NCI-H345 treated with DMSO at 0.1 percent for 48 hours (cell line): ENCODE measurements around the gene SND1.

ENCODE experiments used
- DNase-seq: peaks from one replicate; lab custom pipeline; 2025; ENCODE audit not compliant: unreplicated experiment; lab: John Stamatoyannopoulos, UW

Gene SND1

GRCh38 chr7:127798023-127798422, 146.0 kb downstream of the SND1 start:
- no peak for DNase-seq

DNA sequence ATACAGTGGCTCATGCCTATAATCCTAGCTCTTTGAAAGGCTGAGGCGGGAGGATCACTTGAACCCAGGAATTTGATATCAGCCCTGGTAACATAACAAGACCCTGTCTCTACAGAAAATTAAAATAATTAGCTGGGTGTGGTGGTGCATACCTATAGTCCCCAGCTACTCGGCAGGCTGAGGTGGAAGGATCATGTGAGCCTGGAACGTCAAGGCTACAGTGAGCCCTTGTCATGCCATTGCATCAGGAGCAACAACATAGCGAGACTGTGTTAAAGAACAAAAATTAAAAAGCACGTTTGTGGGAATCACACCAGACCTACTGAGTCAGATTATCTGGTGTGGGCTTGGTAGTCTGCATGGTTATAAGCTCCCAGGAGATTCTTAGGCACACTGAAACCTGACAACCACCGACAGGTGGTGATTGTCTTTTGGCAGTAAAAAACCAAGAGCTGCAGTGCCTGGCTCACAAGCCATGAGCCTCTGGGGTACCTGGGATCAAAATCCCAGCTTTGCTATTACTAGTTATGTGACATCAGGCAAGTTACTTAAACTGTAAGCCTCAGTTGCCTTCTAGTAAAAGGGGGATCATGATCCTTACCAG, 146.9 kb downstream of the SND1 start:
- DNase-seq = no peak

DNA sequence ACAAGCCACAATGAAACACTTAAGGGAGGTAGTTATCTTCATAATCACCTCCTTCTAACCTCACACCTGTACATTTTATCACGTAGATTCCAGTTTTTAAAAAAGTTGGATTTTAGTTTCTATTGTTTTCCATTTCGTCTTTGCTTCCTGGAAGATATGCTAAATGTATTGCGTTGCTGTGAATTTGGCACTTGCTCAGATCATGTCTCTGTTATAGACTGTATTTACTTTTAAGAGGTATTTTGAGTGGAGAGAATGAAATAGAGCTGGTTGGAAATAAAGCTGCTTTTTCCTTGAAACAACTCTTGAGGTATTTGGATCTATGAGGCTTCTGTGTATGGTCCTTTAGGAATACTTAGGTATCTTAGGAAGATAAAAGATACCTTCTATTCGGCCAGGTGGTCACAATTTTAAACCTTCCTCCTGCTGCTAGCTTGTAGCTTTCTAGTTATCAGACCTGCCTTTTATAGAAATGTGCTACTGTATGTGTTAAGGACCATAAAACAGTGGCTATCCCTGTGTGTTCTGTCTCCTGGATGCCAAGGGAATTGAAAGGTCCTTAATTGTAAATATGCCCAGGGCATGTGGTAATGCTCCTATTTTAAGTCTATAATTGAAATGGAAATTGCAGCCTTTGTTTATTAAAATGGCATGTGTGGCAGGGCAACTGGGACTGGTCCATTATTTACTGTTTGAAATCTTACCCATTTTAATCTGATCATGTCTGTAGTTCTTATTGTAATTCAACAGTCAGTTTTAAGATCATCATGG, 147.7 kb downstream of the SND1 start:
- no peak for DNase-seq

DNA sequence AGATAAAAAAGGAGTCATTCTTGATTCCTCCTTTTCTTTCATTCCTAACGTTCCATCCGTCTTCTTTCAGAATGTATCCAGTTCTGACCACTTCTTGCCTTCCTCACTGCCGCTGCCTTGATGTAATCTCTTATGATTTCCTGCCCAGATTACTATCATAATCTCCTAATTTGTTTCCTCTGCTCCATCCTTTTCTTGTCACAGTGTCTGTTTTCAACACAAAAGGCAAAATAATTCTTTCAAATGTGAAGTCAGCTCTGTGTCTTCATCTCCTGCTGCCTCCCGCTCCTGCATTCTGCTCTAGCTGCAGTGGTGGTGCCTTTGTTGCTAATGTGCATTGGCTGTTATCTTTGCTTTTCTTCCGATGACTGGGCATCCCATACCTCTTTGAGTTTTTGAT, 150.9 kb downstream of the SND1 start:
- no peak for DNase-seq

DNA sequence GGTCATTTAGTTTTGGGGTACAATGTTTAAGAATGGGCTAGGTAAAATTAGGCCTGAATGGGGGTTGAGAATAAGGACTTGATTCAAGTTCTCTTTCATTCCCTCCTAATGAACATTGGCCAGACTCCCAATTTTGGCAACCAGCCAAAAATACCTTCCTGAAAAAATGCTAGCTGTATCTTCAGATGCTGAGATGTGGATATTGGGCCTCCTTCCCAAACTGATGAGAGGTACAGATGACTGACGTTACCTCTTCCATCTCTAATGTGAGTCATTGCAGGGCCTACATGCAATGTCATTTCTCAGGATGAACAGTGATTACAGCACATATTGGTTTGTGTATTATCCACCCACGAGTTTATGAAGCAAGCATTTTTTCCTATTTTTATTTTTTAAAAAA, 151.6 kb downstream of the SND1 start:
- no peak for DNase-seq

- DNase-seq = no peak
Measured at GRCh38 chr7:127807340-127807739, 155.3 kb downstream of the SND1 start.

- DNase-seq = no peak
Measured at GRCh38 chr7:127807829-127808228, 155.8 kb downstream of the SND1 start.

DNA sequence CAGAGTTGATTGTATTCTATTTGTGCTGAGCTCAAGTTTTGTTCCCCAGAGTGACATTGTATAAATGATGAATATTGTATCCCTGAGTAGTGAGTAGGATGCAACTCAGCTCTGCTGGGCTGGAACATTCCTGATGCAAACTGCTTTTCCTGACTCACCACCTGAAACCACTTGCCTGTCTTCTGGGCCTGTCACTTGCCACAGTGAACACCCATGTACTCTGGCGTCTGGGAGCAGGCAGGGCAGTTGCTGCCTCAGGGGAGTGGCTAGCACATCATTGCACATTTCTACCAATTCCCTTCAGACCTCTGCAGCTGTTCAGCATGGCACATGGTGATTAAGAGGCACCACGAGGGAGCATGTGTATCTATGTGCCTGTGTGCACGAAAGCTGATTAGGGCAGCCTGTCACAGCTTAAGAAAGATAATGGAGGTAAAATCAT, 157.3 kb downstream of the SND1 start:
- DNase-seq = no peak

- DNase-seq = no peak
Measured at GRCh38 chr7:127810113-127810512, 158.1 kb downstream of the SND1 start.

DNA sequence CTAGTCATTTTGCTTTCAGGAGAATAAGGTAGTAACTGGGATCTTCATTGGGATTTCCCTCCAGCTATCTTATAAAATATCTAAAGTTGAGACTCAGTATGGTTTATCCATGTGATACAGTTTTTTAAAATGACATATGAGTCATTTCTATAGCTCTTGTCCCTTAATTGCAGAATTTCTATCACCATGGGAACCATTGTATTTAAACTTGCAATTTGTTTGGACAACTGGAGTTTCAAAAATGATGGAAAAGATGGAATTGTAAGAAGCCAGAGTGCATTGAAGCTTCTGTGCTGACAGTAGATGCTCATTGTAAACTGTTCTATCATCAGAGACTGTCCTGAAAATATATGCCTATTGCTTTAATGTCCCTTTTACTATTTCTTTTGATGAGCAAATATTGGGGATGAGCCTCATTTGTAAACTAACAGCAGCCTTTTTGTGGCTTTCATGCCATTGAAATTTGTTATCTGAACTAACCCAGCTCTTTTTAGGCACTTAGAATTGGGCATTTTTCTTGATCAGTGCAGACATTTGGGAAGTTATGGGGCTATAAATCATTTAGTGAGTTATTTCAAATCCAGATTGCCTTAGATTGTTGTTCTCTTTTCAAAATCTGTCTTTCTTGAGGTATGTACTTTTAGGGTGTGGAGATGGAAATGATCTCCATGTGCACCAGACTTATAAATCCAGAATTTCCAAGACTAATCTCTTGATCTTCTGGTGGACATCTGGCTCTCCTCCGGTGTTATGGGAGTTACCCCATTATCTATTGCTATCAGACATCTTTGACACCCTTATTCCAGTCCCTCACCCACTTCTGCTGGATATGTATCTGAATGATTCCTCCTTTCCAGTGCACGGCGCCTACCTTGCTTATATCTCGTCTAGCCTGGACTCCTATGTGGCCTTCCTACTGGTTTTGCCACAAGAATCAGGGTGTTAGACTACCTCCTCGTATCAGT, 159.0 kb downstream of the SND1 start:
- no peak for DNase-seq

DNA sequence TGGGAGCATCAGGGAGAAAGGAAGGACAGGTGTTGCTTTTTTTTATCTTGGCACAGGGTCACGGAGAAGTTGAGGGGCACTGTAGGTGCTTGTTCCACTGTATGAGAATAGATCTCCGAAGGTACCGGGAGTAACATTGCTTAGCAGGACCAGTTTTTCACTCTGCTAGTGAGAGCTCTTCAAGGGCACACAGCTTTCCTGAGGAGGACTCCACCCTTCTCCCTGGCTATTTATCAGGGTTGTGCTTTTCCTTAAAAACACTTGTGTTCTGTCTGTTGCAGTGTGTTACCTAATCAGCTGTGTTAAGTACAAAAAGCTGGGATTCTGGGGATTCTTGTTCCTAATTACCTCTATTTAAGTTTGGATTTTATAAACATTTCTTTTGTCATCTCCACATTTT, 160.5 kb downstream of the SND1 start:
- no peak for DNase-seq

DNA sequence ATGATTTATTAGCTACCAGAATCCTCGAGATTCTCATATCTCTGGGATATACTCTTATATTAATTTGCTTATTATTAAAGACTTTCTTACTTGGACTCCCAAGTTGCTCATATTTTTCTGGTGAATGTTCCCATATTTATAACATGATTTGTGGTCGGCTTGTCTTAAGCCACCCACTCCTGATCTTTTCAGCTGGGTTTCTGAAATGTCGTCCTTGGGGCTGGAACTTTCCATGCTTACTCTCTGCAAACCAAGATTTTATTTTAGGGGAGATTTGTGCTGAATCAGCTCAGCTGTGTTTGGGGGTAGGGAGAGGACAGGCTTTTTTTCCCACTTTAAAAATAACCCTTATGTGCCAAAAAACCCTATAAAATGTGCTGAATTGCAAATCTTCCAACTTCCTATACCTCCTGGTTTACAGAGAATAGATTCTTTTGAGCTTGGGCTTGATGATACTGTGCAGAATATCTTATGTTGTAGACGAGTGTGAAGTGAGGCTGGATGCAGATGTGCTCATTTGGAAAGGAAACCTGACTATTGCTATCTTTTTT, 162.1 kb downstream of the SND1 start:
- DNase-seq = no peak

- no peak for DNase-seq
Measured at GRCh38 chr7:127815631-127816145, 163.7 kb downstream of the SND1 start.

DNA sequence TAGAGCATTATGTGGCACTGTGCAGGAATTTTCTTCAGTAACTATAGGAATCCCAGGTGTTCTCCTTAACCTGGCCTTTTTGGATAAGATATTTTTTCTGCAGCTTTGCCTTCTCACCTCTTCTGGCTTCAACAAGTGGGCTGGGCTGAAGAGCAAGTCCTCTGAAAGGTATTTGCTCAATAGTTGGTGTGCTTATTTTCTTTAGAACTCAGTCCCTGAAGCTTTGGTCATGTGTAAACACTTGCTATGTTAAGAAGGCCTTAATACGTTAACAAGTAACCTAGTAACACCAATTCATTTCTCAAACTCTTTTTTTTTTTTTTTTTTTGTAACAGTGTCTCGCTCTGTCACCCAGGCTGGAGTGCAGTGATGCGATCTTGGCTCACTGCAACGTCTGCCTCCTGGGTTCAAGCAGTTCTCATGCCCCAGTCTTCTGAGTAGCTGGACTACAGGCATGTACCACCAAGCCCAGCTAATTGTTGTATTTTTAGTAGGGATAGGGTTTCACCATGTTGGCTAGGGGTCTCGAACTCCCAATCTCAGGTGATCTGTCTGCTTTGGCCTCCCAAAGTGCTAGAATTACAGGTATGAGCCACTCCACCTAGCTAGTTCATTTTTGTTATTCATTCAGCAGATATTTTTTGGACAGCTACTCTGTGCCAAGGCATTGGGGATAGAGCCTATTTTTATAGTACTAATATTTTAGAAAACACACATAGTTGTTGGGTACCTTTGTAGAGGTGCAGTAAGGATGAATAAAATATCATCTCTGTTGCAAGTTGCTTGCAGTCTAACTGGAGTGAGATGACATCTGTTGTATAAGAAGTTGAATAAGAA, 164.6 kb downstream of the SND1 start:
- no peak for DNase-seq

GRCh38 chr7:127817466-127817865, 165.5 kb downstream of the SND1 start:
- no peak for DNase-seq

- no peak for DNase-seq
Measured at GRCh38 chr7:127818306-127818705, 166.3 kb downstream of the SND1 start.

DNA sequence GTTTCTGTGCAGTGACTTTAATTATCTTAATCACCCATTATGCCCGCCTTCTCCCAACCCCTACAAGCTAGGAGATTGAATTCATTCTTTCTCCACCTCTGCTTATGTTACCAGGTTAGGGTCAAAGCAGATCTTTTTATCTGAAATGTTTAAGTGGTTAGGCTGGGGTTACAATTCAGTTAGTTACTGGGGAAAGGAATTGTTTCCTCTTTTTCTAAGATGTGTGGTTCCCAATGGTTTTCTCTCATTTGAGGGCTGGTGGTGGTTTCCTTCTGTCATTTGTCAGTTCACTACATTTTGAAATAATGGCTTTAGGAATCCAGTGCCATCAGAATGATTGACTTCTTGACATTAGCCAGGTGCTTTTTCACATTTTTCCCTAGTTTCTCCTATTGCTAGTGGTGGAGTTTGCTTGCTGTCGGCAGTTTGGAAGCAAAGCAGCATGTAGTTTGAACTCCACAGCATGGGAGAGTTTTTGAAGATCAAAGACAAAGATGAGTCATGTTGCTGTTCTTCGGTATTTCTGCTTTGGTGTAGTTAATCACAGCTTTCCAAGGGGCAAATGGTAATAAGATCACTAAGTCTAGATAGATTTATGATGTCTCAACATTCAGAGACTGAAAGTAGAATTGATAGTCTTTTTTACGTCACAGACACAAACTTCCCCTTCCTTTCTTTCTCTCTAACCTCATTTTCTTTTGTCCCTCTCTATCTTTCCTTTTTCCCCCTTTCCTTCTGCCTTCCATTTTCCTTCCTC, 168.2 kb downstream of the SND1 start:
- DNase-seq = no peak

GRCh38 chr7:127820732-127821085, 168.7 kb downstream of the SND1 start:
- no peak for DNase-seq

DNA sequence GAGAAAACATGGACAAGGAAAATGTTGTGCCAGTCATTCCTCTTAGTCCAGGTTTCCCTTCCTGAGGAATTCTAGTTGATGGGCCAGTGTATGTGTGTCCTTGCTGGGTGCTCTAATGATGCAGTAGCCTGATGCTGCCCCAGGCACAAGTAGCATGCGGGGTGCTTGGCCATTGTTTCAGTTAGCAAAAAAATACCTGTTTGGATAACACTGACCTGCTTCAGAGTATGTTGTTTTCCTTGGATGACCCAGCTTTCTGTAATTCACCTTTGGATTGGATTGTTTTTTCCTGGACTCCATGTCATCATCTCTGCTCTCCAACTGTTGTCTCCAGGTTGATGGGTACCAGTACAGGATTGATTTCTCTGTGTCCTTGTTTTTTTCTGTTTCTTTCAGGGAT, 169.2 kb downstream of the SND1 start:
- DNase-seq = no peak
